GM19238 (cell line): Measurements from ENCODE around the gene TOR2A.
A peak's percentile ranks its signal among the peaks of the same experiment; 100 is the strongest.

Experiments
- DNase-seq: peaks from one replicate; pipeline ENCODE4 v3.0.0; 2011; ENCODE audit warnings: low spot score; ENCODE audit not compliant: insufficient read length

TOR2A gene

GRCh38 chr9:127720865-127721227 lies 14.2 kb downstream of the TOR2A start:
- DNase-seq: no peak

GRCh38 chr9:127720031-127720864 lies 14.8 kb downstream of the TOR2A start:
- no peak for DNase-seq

GRCh38 chr9:127717766-127718165 lies 17.3 kb downstream of the TOR2A start:
- no peak for DNase-seq

- no peak for DNase-seq
Observed at GRCh38 chr9:127716412-127716811, 18.7 kb downstream of the TOR2A start.

GRCh38 chr9:127715470-127716337 lies 19.4 kb downstream of the TOR2A start, which contains the start of the genes PTRH1 and TTC16:
Gene PTRH1, minus strand, starts transcription at chr9:127715663. Its CDS starts 24 bp downstream, at chr9:127715639.
Gene TTC16, plus strand, starts transcription at chr9:127716079. Its CDS starts 67 bp downstream, at chr9:127716146.
- DNase-seq: peak; percentile 99

GRCh38 chr9:127714951-127715469 lies 20.1 kb downstream of the TOR2A start:
- no peak for DNase-seq

GRCh38 chr9:127714020-127714750 lies 20.9 kb downstream of the TOR2A start:
- DNase-seq: no peak

- no peak for DNase-seq
Observed at GRCh38 chr9:127712867-127713266, 22.2 kb downstream of the TOR2A start.

GRCh38 chr9:127712371-127712770 lies 22.7 kb downstream of the TOR2A start:
- no peak for DNase-seq

- DNase-seq: no peak
Observed at GRCh38 chr9:127711831-127712274, 23.2 kb downstream of the TOR2A start.

GRCh38 chr9:127711226-127711701 lies 23.8 kb downstream of the TOR2A start:
- no peak for DNase-seq

GRCh38 chr9:127710204-127710783 lies 24.8 kb downstream of the TOR2A start:
- no peak for DNase-seq

- no peak for DNase-seq
Observed at GRCh38 chr9:127708952-127709587, 26.0 kb downstream of the TOR2A start.

- peak; percentile 35 for DNase-seq
Observed at GRCh38 chr9:127707766-127708165, 27.3 kb downstream of the TOR2A start.

- DNase-seq: no peak
Observed at GRCh38 chr9:127706836-127707241, 28.3 kb downstream of the TOR2A start, which contains the start of gene CFAP157. Gene CFAP157, plus strand, starts transcription at chr9:127706988. Its CDS starts 44 bp downstream, at chr9:127707032.

GRCh38 chr9:127705577-127706379 lies 29.3 kb downstream of the TOR2A start:
- no peak for DNase-seq

GRCh38 chr9:127703289-127703946 lies 31.7 kb downstream of the TOR2A start:
- DNase-seq: no peak

- no peak for DNase-seq
Observed at GRCh38 chr9:127700594-127701255, 34.4 kb downstream of the TOR2A start.
